GM18907 (cell line): ENCODE measurements around the gene ACP4.
"Not testable (repeated sequence)": the region's sequence is repeated elsewhere in the genome, so short reads cannot be mapped to it uniquely, and the experiment has no call there.

Experiments
- ATAC-seq: cut with Tn5 transposase; IDR thresholded peaks from one replicate; pipeline ENCODE4 v1.9.1; 2021; ENCODE audit warnings: mild to moderate bottlenecking, moderate library complexity; ENCODE audit not compliant: unreplicated experiment

ACP4 gene

GRCh38 chr19:50796634-50797428 lies 6.6 kb downstream of the ACP4 start:
- ATAC-seq, result no peak

GRCh38 chr19:50797429-50797780 lies 7.2 kb downstream of the ACP4 start:
- ATAC-seq, result no peak

GRCh38 chr19:50797781-50798658 lies 7.8 kb downstream of the ACP4 start:
- no peak for ATAC-seq

GRCh38 chr19:50798659-50799546 lies 8.7 kb downstream of the ACP4 start:
- no peak for ATAC-seq

- ATAC-seq, result no peak
Observed at GRCh38 chr19:50799547-50799851, 9.3 kb downstream of the ACP4 start.

- no peak for ATAC-seq
Observed at GRCh38 chr19:50801107-50801506, 10.9 kb downstream of the ACP4 start.

GRCh38 chr19:50803633-50804419 lies 13.6 kb downstream of the ACP4 start:
- ATAC-seq, result no peak

GRCh38 chr19:50804420-50805272 lies 14.4 kb downstream of the ACP4 start:
- peak; percentile 88 for ATAC-seq

- no peak for ATAC-seq
Observed at GRCh38 chr19:50808856-50809255, 18.6 kb downstream of the ACP4 start.

- ATAC-seq, result not testable (repeated sequence)
Observed at GRCh38 chr19:50811622-50812238, 21.5 kb downstream of the ACP4 start.

- ATAC-seq, result no peak
Observed at GRCh38 chr19:50812474-50812873, 22.3 kb downstream of the ACP4 start.

- no peak for ATAC-seq
Observed at GRCh38 chr19:50814883-50815282, 24.7 kb downstream of the ACP4 start.

GRCh38 chr19:50815439-50815838 lies 25.2 kb downstream of the ACP4 start:
- no peak for ATAC-seq

GRCh38 chr19:50817941-50818858 lies 28.0 kb downstream of the ACP4 start:
- peak; percentile 63 for ATAC-seq

- ATAC-seq, result no peak
Observed at GRCh38 chr19:50818859-50819472, 28.8 kb downstream of the ACP4 start.

- ATAC-seq, result no peak
Observed at GRCh38 chr19:50819636-50820035, 29.4 kb downstream of the ACP4 start.

- no peak for ATAC-seq
Observed at GRCh38 chr19:50820086-50820485, 29.9 kb downstream of the ACP4 start.
